Epithelial cell of prostate (primary cell): Measurements from ENCODE around the gene TIMM23B.
A peak's percentile ranks its signal among the peaks of the same experiment; 100 is the strongest.
"Not testable (repeated sequence)": the region's sequence is repeated elsewhere in the genome, so short reads cannot be mapped to it uniquely, and the experiment has no call there.

Source experiments
- DNase-seq: peaks from one replicate; pipeline ENCODE4 v3.0.0-alpha.2; 2011; ENCODE audit warnings: low read depth, low spot score
- H3K27ac ChIP-seq: fragments of 450-650 bp; 2 replicates; pipeline ENCODE4 v1.5.1; 2017; ENCODE audit warnings: mild to moderate bottlenecking

Gene TIMM23B

DNA sequence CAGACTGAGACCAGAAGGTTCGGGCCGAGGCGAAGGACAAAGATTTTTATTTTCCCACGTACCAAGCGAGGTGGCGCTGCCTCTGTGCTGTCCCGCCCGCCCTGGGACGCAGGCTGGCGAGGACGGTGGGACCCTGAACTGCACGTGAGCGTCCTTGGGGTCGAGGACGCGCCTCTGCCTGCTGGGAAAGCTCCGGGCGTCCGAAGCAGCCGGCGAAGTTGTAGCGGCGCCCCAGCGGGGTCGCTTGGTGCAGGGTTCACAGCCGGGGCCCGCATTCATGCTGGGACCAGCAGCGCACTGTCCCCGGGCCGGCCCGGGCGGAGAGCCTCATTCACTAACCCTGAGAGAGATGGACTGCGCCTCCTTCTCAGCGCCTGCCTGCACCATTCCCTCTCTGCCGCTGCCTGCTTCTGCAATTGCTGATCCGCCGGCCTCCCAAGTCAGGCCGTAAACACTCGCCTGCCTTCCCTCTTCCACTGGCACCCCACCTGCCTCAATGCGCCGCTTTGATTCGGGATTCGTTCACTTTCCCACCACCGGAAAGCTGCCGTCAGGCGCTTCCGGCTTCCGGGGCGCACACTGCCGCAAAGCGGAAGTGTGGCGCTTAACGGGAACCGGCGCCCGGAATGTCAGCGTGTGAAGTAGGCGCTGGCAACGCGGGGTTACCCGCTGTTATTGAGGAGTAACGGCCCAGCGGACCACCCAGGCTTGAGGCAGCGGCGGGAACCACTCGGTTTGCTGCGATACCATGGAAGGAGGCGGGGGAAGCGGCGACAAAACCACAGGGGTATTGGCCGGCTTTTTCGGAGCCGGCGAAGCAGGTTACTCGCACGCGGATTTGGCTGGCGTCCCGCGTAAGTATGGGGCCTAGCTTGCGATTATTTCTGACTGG, at the start of gene TIMM23B, which contains the start of gene PARG:
Gene TIMM23B, plus strand, starts transcription at position 607 of the 892 bp plus-strand sequence. Its CDS starts 142 bp downstream, at position 749.
Gene PARG, minus strand, starts transcription at position 581 of the 892 bp plus-strand sequence. Its CDS starts 302 bp downstream, at position 279.
- H3K27ac ChIP-seq = peak within 1 kb of the TSS; percentile 59
- DNase-seq = peak; percentile 31

DNA sequence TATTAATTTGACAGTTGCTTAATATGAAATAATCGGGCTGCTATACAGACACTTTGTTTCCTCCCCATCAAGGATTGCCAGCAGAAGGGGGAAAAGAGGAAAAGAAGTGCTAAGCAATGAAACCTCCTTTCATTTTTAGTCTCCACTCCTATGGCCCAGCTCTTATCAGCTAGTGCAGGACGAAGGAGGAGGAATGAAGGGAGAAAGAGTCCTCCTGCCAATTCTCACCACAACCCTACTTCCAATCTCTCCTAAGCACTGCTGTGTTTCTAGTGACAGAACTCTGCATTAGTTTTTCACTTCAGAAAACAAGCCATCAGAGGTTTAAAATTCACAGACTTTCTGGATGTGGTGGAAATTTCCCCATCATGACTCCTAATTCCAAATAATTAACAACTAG, 41.9 kb upstream of the TIMM23B start:
- H3K27ac ChIP-seq = not testable (repeated sequence)

DNA sequence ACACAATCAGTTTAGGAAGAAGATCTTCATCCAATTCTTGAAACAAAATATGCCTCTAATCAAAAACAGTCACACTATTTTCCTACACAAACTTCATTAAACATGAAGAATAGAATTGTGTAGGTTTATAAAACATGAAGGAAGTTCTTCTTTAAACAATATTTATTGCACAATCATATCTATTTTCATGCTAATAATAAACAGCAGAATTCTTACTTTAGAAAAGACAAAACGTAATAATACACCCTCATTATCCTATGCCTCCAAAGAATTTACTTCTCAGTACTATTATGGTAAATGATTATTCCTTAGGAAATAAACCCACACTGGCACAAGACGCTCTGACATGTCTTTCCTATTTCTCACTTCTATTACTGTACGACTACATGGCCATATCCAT, 41.4 kb upstream of the TIMM23B start:
- DNase-seq, H3K27ac ChIP-seq: not testable (repeated sequence)

More for the DNA sequence above, 41.9 kb upstream of the TIMM23B start:
- not testable (repeated sequence) for DNase-seq

DNA sequence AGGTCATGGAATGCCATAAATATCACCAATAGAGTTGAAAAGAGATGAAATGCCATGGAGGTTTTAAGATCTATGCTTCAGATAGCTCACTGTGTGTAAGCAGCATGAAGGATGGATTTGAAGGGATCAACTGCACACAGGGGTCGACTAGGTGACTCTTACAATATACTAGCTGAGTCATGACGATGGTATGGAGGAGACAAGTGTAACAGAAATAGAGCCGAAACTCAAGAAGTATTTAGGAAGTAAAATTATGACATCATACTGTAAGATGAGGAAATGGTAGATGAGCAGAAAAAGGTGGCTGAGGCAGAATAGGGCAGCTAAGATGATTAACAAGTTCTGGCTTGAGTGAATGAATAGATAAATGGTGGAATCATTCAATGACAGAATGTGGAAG, 38.0 kb upstream of the TIMM23B start:
- H3K27ac ChIP-seq, DNase-seq: not testable (repeated sequence)

GRCh38 chr10:49908290-49909080, 33.4 kb upstream of the TIMM23B start:
- not testable (repeated sequence) for DNase-seq, H3K27ac ChIP-seq

- not testable (repeated sequence) for H3K27ac ChIP-seq, DNase-seq
Measured at GRCh38 chr10:49910295-49910694, 31.6 kb upstream of the TIMM23B start.

- H3K27ac ChIP-seq, DNase-seq: not testable (repeated sequence)
Measured at GRCh38 chr10:49916451-49916850, 25.4 kb upstream of the TIMM23B start.

DNA sequence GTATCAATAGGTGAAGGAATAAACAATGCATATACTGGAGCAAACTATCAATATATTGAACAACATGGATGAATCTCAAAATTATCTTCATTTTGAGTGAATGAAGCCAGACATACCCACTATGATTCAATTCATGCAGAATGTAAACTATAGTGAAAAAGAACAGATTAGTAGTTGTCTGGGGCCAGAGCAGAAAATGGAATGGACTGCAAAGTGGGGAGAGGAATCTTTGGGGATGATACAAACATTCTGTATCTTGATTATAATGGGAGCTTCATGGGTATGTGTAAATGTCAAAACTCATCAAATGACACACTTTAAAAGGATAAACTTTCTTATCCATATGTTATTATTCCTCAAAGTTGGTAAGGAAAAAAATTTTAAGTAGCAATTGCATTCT, 23.9 kb upstream of the TIMM23B start:
- not testable (repeated sequence) for DNase-seq, H3K27ac ChIP-seq

GRCh38 chr10:49922041-49922440, 19.8 kb upstream of the TIMM23B start:
- not testable (repeated sequence) for DNase-seq, H3K27ac ChIP-seq

DNA sequence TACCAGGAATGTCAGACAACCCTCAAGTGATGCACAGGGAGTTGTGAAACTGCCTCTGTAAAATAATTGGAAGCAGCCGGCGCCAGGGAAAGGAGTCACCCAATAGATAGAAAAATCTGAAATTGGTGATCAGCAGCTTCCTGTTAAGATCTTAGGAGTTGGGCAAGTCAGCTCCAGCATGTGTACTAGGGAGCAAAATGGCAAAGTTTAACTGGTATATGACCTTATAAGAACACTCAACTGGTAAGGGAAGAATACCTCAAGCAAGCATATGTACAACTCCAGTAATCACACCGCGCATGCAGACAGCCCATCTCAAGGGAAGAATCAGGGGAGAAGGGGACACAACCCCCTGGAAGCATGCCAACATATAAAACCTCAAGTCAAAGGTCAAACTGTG, 18.3 kb upstream of the TIMM23B start:
- not testable (repeated sequence) for DNase-seq, H3K27ac ChIP-seq

- H3K27ac ChIP-seq = peak overlapping the region; percentile 62
- not testable (repeated sequence) for DNase-seq
Measured at GRCh38 chr10:49931276-49931675, 10.6 kb upstream of the TIMM23B start.

DNA sequence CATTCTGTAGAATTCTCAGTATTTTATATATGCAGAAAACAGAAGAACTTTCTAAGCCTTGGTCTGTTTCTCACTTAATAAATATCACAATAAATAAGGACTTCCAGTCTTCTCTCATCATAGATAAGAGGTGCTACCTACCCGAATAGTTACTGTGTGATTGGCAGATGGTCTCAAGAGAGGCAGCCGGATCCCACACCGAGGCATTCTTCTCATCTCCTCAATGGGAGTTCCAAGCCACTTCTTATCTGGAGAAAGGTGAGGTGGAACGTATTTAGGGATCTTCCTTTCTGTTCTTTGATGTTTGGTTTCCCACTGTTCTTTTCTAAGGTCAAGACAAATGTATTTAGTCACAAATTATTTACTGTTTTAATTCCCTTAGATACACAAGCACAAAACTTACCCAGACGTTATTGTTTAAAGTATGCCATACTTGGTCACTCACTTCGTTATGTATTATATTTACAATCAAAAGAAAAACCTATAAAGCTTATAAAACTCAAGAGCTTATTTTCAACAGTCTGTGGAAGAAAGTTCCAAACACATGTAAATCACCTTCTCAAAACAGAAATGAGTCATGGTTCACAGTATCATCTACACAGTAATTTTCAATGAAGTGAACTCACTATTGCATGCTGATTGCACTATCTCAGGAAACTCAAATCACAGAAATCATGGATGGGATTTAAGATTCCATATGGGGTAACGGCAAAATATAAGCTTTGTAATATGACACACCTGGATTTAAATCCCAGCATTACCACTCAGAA, 9.7 kb upstream of the TIMM23B start:
- H3K27ac ChIP-seq = peak overlapping the region; percentile 62
- not testable (repeated sequence) for DNase-seq

- DNase-seq = not testable (repeated sequence)
- H3K27ac ChIP-seq = peak overlapping the region; percentile 59
Measured at GRCh38 chr10:49942339-49942705, 469 bp downstream of the TIMM23B start.

- not testable (repeated sequence) for DNase-seq, H3K27ac ChIP-seq
Measured at GRCh38 chr10:49943607-49944006, 1.8 kb downstream of the TIMM23B start.

DNA sequence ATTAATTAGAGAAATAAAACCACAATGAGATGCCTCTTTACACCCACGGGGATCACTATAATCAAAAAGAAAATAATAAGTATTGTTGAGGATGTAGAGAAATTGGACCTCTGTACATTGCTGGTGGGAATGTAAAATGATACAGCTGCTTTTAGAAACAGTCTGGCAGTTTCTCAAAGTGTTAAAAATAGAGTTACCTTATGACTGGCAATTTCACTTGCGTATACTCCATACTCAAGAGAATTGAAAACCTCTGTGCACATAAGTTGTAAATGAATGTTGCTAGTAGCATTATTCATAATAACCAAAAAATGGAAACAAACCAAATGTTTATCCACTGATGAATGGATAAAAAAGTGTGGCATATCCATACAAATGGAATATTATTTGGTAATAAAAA, 6.3 kb downstream of the TIMM23B start:
- not testable (repeated sequence) for H3K27ac ChIP-seq, DNase-seq

- H3K27ac ChIP-seq, DNase-seq: not testable (repeated sequence)
Measured at GRCh38 chr10:49948737-49949136, 6.9 kb downstream of the TIMM23B start.

GRCh38 chr10:49952006-49952405, 10.2 kb downstream of the TIMM23B start:
- H3K27ac ChIP-seq, DNase-seq: not testable (repeated sequence)

DNA sequence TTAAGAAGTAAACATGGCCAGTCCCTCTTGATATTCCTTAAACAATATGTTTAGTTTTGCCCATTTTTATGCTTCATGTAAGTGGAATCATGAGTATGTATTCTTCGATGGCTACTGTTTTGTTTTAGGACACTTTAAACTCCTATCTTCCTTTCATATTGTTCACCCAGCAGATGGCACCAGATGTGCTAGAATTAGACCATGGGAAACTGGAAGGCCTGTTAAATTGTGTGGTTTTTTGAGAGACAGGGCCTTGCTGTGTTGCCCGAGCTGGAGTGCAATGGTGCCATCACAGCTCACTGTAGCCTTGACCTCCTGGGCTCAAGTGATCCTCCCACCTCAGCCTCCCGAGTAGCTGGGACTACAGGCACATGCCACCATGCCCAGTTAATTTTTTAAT, 11.3 kb downstream of the TIMM23B start:
- not testable (repeated sequence) for DNase-seq

GRCh38 chr10:49970331-49970857, 28.5 kb downstream of the TIMM23B start:
- not testable (repeated sequence) for H3K27ac ChIP-seq, DNase-seq

More for the DNA sequence above, 11.3 kb downstream of the TIMM23B start:
- H3K27ac ChIP-seq = not testable (repeated sequence)

DNA sequence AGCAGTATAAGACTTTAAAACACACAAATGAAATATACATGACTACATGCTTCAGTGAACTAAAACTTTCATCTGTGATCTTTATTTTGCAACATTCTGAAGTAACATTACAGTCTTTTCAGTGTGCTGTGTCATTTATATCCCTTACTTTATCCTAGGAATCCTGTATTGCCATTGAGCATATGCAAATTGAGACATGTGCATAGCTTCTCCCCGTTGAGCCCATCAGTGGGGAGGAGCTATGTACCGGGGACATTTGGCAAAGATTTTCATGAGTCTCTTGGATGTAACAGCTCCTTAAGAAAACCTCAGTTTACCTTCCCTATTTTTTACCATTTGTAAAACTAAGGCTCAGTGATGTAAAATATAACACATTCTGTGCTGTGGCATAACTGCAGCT, 29.6 kb downstream of the TIMM23B start:
- not testable (repeated sequence) for H3K27ac ChIP-seq, DNase-seq
